Head of caudate nucleus (tissue), 42 donors: ENCODE results near the gene ZFP64.
"Not testable (repeated sequence)": the region's sequence is repeated elsewhere in the genome, so short reads cannot be mapped to it uniquely, and the experiment has no call there.

Experiments
- DNase-seq, 42 donors: peaks; one replicate each; pipeline versions ENCODE4 v3.0.0 to v3.0.0-alpha.2; 2020 to 2021; ENCODE audit warnings: mixed read lengths in 7 of 42
- intact Hi-C: fragments of 100-400 bp; cut with DNase I; formaldehyde crosslinking; loops from one replicate; pipeline ENCODE4 v1.15.0; 2022

The ZFP64 gene

DNA sequence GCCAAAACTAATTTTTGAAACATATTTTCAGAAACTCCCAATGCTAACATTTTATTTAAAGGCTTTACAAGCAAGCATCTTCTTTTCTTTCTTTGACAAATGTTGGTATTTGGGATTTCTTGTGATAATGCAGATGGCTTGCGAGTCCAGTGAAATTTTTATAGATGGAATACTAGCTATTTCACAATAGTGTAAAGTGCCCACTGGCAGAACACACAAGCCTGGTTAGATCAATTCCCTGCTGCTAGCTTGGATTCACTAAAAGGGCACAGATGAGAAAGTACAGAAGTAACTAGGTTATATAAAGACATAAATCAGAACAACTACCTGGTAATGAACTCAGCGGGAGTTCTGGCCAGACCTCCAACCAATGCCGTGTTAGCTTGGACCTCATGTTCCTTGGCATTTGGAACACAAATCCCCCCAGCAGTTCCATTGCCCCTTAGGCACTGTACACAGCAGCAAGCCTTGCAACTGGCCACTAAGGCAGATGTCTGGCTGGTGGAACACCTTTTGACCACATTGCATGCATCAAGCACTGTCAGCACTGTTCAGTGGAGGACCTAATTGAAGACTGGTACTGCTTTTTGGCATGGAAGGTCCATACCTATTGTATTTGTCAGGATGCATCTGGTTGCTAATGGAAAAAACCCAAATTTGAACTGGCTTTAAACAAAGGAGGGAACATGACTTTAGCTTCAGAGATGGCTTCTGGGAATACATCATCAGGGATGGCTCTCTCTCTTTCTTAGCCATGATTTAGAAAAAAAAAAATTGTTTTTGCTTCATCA, 15.6 kb upstream of the ZFP64 start:
- intact Hi-C loops = no loop called here
- DNase-seq = no peak

DNA sequence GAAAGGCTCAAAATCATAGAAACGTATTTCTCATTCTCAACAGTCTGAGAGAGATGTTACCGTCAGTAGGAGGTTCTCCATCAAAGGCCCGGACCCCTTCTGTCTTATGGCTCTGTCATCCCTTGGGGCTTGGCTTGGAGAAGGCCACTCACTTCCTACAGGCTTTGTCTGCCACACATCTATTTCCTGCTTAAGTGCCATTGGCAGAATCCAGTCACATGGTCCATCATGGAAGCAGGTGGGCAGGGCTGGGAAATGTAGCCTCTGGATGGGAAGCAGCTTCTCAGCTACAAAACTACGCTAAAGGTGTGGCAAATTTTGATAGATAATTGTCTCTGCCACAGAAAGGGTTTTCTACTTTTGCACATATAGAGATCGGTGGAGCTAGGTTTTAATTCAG, 12.6 kb upstream of the ZFP64 start:
- intact Hi-C loops = no loop called here
- no peak for DNase-seq

DNA sequence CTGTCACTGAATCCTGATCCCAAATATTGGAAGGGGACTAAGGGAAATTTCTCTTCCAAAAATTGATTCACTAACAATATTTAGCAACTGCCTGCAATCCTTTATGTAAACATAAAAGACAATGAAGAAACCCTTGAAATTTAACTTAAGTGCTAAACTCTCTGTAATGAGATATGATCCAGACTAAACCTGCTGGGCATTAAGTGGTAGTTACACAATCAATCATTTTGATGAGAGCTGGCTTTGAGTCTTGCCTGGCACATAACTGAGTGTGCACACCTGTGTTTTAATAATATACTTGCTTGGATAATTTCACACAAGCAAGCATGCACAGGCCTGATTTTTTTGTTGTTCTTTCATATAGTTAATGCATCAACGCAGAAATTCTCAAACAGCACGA, 9.8 kb upstream of the ZFP64 start:
- no peak for DNase-seq
- intact Hi-C loops = no loop called here

DNA sequence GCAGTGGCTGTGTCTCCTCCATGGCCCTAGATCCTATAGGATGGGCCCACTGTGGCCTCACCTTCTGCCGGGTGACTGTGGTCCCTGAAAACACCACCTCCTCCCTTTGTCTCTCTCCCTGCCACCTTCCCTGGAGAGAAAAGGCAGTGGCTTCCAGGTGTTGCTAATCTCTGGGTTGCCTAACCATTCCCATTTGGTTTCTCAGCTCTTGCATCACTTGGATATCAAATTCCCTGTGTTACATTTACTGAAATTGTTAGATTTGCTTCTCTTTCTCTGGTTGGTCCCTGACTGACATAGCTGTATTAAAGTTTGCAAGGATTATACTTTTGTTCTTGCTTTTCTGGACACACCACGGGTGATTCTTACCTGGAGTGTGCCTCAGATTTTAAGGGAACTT, 9.3 kb upstream of the ZFP64 start:
- intact Hi-C loops = no loop called here
- DNase-seq = no peak

DNA sequence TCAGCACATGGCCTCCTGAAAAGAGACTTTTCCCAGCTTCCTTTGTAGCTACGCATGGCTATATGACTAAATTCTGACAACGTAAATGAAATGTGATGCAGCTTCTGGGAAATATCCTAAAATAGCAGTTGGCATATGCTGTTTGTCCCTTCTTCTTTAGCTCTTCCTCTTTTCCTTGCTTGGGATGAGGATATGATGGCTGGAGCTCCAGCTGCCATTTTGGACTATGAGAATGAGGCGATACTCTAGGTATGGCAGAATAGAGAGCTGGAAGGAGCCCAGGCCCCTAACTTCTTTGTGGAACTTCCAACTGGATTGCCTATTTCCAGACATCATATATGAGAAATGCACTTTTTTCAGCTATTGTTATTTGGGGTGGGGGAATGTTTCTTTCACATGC, 5.3 kb upstream of the ZFP64 start:
- intact Hi-C loops = no loop called here

DNA sequence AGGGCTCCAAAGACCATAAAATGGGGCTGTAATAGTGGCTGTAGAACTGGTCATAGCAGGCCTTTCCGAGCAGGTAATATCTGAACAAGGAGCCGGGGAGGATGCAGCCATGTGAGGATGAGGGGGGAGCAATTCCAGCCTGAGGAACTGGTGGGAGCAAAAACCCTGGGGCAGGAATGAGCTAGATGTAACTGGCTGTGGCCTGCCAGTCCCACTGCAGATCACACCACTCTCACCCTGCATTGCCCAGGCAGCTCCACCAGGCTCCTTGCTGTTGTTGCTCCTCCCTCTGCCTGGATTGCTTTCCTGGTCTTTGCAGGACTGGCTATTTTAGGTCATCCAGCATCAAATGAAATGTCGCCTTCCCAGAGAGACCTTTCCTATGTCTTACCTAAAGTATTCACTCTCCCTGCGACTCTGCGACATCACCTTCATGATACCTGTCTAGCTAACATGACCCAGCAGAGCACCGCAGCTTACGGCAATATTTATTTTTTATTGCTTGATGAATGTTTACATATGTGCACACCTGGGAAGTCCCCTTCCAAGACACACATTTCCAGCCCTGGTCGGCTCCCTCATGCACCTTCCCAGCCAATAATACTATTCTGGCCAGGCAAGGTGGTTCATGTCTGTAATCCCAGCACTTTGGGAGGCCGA, 2.4 kb upstream of the ZFP64 start:
- intact Hi-C loops = no loop called here
- DNase-seq = no peak

More for the DNA sequence above, 5.3 kb upstream of the ZFP64 start:
- no peak for DNase-seq

DNA sequence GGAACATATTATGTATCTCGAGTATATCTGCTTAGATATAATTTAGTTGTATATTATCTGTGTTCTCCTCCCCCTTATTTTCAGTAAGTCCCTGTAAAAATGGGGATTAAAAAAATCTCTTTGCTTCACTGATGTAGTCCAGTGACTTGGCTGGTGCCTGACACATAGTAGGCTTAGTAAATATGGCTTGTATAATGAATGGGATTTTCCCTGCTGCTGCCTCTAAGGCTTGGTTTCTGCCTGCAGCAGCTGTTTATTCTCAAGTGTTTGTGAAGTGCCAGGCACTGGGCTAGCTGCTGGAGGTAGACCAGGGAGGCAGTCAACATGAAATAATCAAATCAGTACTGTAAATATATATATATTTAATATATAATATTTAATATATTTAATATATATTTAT, 1.6 kb upstream of the ZFP64 start:
- intact Hi-C loops = no loop called here
- DNase-seq = no peak

DNA sequence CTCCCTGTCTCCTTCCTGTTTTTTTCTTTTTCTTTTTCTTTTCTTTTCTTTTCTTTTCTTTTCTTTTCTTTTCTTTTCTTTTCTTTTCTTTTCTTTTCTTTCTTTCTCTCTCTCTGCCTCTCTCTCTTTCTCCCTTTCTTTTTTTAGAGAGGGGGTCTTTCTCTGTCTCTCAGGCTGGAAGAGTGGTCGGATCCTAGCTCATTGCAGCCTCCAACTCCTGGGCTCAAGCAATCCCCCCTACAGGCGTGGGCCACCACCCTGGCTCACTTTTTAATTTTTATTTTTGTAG, 1.1 kb upstream of the ZFP64 start:
- intact Hi-C loops, DNase-seq: not testable (repeated sequence)

DNA sequence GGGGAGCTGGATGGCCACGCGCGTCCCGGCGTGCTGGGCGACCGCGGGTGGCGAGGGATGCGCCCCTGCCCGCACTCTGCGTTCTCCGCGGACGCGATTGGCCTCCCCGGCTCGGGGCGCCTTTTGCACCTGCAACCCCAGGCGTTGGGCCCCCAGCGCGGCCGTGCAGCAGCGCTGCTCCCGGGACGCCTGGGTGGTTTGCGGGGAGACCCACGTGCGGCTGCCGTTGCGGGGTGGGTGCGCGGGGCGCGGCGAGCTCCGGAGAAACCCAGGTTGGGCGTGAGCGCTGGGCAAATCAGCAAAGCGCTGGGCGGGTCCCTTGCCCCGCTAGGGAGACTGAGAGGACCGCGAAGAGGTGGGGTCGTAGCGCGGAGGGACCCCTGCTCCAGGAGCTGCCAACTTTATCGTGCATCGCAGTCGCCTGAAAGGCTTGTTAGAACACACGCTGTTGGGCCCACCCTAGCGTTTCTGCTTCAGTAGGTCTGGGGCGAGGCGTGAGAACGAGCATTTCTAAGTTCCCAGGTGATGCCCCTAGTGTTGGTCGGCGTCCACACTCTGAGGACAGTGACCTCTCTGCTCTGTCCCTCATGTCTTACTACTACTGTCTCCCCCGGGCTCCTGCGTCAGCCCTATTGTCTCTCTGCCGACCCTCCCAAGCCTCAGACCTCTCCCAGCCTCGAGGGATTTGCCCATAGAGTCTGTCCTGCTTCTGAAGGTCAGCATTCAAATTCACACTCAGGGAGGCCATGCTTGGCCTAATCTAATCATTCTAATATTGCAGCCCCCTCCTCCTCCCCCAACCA, 538 bp upstream of the ZFP64 start:
- intact Hi-C loops = no loop called here
- peak in 33 of 42 donors; percentile 22 to 80 (median 62) for DNase-seq

DNA sequence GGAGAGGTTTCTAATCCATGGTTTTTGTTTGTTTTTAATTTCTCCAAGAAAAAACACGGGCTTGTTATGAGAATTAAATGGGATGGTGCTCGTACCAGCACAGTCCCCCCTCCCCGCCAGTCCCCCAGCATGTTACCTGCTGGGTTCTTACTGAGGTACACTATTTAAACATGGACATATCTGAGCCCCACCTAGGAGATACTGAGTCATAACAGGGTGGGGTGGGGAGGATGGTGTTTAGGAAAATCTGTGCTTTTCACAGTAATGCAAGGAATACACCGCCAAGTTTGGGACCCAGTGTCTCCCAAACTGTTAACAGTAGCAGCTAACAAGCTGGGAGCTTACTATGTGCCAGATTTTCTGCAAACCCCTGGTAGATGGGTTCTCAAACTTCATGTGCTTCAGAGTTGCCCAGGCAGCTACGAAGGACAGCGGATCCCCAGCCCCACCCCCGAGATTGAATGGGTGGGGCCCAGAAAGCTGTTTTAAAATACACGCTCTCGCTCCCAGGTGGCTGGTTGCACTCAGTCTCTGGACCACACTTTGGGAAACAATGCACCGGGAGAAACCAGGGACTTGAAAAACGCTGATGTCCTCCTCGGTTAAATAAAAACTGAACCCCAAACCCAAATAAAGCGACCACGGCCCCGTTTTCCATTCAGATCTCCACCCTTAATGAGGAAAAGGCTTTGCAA, 995 bp downstream of the ZFP64 start:
- intact Hi-C loops = no loop called here
- peak in 27 of 42 donors; percentile 3 to 53 (median 25) for DNase-seq

DNA sequence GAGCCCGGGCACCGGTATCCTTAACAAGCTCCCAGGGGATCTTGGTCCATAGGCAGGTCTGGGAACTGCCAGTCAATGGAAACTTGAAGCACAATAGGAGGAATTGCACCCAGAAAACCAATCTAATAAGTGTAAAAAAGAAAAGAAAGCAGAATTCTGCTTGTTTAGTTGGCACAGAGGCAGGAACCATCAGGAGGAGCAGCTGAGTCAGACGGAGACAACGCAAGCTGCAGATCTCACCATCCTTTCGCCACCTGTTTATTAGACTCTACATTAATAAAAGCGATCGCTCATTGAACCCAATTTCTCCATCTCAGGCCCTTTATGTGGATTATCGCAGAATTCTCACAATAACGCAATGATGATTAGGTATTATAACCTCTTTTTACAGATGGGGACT, 9.8 kb downstream of the ZFP64 start:
- no peak for DNase-seq
- intact Hi-C loops = no loop called here

DNA sequence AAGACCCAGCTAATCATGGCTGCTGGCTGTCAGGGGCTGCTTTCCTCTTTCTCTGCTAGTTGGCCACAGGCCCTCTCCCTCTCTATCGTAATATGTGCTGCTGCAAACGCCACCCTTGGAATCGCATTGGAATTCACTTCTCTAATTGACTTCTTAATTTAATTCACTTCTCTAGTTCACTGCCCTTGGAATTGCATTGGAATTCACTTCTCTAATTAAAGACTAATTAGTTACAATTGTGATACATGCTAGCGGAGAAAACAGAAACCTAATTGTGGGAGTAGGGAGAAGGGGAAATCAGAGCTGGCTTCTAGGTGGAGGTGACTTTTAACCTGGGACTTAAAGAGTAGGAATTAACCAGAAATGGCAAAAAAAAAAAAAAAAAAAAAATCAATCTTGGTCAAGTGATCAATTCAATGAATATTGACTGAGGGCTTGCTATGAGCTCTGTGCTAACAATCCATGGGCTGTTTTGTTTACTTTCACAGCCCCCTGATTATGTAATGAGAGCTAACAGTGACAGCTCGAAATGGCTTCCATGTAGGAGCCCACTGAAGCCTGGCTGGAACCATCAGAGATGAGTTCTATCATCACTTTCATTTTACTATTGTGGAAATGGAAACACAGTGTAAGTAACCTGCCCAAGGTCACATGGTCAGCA, 11.3 kb downstream of the ZFP64 start:
- DNase-seq = no peak
- intact Hi-C loops = no loop called here

DNA sequence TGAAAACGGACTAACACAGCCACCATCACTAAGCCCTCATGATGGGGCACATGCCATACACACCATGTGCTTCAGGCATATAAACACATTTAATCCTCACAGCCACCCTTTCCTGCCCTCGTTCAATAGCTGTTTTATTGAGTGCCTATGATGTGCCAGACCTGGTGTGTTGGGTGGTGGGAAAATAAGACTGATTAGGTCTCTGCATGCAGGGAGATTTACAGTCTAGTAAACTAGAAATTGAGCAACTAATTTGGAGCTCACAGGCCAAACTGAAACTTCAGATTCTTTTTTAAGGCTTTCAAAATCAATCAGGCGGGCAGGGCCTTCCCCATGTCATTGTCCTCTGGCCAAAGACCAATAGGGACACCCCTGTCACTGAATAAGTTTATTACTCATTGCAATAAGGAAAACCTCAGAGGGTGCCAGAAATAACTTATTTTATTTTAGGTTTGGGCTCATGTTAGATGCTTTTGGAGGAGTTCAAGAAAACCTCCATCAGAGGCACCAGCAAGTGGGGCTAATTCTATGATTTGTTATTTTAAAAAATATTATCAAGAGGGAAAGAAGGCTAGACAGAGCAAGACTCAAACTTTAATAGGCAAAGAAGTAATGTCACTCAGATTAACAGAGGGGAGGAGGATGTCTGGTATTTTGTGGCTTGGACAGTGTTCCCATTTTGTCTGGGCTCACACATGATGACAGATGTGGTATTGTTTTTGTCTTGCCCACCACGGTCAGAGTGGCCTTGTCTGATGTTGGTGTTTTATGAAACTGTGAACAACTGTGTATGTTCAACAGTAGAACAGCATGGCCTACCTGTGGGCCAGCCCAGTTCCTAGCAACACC, 12.0 kb downstream of the ZFP64 start:
- intact Hi-C loops = no loop called here
- no peak for DNase-seq

DNA sequence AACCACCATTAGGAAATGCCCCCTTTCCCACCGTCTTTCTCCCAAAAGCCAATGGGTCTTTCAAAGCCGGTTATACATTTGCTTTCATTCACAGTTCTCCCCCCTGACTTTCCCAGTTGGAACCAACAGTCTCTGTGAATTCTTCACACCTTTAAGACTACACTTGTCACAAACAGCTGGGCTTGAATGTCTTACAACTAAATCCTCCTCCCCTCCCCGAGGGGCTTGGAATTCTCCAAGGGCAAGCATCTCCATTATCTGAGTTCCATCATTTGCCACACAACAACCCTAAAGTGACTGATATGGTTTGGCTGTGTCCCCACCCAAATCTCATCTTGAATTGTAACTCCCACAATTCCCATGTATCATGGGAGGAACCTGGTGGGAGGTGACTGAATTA, 12.9 kb downstream of the ZFP64 start:
- DNase-seq = no peak
- intact Hi-C loops = no loop called here

DNA sequence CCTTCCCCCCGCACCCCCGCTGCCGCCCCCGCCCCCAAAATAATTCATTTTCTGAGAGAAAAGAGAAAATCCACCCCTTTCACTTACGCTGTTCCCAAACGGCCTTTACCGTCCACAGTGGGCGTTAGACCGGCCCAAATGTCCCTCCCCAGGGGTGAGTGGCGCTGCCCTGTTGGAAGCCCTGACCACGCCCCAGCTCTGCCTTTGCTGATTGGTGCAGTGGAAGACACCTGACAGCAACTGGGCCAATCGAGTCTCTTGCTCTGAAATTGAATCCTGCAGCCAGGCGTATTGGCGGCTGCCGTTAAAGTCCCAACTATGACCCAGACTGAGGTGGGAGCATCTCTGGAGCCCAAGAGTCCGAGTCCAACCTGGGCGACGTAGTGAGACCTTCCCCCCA, 15.7 kb downstream of the ZFP64 start:
- no peak for DNase-seq
- intact Hi-C loops = no loop called here

DNA sequence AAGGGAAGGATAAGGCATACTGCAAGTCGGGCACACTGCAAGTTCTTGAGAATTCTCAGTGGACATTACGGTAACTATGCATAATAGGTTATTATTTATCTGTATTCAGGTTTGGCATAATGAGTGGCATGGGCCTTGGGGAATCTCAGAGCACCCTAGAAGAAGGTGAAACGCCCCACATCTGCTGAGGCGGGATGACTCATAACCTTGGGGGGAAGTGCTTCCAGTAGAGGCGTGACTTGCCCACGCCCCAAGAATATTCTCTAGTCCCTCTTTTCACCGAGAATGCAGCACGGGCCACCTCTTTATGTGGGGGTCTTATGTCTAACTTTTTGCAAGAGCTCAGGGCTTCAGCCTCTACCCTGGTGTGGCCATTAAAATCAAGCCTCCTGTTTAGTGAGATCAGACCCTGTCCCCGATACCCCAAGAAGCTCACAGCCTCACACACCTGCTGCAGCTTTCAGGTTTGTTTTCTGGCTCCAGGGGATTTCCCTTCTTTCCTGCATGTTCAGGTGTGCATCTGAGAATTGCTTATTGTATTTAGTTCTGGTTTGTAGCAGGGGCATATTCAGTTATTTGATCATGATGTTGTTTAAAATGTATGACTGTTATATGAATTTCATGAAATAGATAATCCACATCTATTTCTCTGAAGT, 19.1 kb downstream of the ZFP64 start:
- intact Hi-C loops = no loop called here
- peak; percentile 16 to 86 (median 58) for DNase-seq

DNA sequence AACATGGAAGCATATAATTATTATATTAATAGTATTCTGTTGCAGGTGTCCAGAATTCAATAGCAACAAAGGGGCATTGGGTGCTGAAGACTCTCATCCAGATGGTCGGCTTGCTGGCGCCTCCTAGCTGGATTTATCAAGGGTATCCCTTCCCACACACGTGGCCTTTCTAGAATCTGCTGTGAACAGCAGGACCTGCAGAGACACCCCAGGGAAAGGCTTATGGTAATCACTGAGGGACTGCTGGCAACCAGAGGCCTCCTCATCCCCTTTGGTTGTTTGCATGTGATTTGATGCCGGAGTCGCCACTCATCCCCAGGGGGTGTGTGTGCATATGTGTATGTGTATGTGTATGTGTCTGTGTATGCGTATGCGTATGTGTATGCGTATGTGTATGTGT, 20.6 kb downstream of the ZFP64 start:
- DNase-seq = no peak
- intact Hi-C loops = no loop called here

DNA sequence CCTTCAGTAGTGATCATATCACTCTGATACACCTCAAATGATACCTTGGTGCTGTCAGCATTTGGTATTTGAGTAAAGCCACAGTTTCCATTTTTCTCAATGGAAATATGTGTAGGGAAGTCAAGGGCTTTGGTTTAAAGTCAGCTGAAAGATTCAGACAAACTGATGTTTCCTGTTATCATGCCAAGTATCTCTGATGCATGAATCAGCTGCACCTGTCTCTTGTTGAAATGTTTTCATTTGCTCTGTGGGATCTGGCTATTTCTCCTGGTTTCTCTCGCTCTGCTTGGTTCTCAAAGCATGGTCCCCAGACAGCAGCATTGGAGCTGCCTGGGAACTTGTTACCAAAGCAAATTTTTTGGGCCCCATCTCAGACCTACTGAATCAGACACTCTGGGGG, 23.5 kb downstream of the ZFP64 start:
- no peak for DNase-seq
- intact Hi-C loops = no loop called here
